PFSK-1 (cell line): ENCODE measurements around the gene FLAD1.

ENCODE experiments used
- POLR2AphosphoS5 ChIP-seq: IDR thresholded peaks from 2 replicates; pipeline ENCODE4 v1.6.1; 2012; ENCODE audit warnings: low read depth, mild to moderate bottlenecking, control low read depth, low read length, moderate library complexity
- SIN3A ChIP-seq: IDR thresholded peaks from 2 replicates; pipeline ENCODE4 v1.6.1; 2012; ENCODE audit warnings: mild to moderate bottlenecking, low read length, moderate library complexity, borderline replicate concordance; ENCODE audit not compliant: insufficient read depth
- TAF1 ChIP-seq: IDR thresholded peaks from 2 replicates; pipeline ENCODE4 v1.6.1; 2012; ENCODE audit warnings: low read length, control low read depth, borderline replicate concordance; ENCODE audit not compliant: insufficient read depth
- TF ChIP-seq, protein P1 (sequence below), 2 experiments: IDR thresholded peaks; 2 replicates each; pipeline versions ENCODE4 v1.6.1 to v1.8.0; 2011 to 2012; ENCODE audit warnings: low read depth in 2 of 2, low read length in 2 of 2, control low read depth in 1 of 2, inconsistent platforms in 1 of 2, mild to moderate bottlenecking in 1 of 2, moderate library complexity in 1 of 2; ENCODE audit not compliant: insufficient read depth in 1 of 2

DNA sequence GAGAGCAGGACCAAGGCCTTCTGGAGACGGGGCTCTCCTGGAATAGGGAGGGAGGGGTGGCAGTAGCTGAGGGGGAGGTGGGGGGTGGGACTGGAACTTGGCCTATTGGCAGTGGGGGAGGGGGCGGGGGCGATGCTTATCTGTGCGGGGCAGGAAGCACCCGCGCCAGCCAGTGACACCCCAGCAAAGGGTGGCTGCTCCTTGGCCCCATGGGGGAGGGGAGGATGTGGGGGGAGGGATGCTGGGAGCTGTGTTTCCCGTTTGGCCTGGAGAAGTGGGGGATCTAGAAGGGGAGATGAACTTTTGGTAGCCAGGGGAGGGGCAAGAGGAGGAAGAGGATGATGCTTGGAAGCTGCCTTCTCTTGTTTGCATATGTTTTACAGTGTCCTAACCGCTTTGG, 30.5 kb downstream of the FLAD1 start:
- TF ChIP-seq, protein P1, sequence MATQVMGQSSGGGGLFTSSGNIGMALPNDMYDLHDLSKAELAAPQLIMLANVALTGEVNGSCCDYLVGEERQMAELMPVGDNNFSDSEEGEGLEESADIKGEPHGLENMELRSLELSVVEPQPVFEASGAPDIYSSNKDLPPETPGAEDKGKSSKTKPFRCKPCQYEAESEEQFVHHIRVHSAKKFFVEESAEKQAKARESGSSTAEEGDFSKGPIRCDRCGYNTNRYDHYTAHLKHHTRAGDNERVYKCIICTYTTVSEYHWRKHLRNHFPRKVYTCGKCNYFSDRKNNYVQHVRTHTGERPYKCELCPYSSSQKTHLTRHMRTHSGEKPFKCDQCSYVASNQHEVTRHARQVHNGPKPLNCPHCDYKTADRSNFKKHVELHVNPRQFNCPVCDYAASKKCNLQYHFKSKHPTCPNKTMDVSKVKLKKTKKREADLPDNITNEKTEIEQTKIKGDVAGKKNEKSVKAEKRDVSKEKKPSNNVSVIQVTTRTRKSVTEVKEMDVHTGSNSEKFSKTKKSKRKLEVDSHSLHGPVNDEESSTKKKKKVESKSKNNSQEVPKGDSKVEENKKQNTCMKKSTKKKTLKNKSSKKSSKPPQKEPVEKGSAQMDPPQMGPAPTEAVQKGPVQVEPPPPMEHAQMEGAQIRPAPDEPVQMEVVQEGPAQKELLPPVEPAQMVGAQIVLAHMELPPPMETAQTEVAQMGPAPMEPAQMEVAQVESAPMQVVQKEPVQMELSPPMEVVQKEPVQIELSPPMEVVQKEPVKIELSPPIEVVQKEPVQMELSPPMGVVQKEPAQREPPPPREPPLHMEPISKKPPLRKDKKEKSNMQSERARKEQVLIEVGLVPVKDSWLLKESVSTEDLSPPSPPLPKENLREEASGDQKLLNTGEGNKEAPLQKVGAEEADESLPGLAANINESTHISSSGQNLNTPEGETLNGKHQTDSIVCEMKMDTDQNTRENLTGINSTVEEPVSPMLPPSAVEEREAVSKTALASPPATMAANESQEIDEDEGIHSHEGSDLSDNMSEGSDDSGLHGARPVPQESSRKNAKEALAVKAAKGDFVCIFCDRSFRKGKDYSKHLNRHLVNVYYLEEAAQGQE (IDR thresholded peaks at IDR 0.05; ENCODE audit: insufficient read depth in 1 of 2, low read depth in 2 of 2, low read length in 2 of 2), result no peak
- TF ChIP-seq POLR2AphosphoS5 (no peak), TAF1 (no peak), SIN3A (no peak)
